ENCODE data around the gene KCNT2. TPM values are rescaled to one million over a fixed set of nuclear protein-coding genes. Genes with fewer than 3 reads are reported as not detected.

Gene KCNT2
- total RNA-seq, 1 donor from 2014 or later: 5.9 TPM

DNA sequence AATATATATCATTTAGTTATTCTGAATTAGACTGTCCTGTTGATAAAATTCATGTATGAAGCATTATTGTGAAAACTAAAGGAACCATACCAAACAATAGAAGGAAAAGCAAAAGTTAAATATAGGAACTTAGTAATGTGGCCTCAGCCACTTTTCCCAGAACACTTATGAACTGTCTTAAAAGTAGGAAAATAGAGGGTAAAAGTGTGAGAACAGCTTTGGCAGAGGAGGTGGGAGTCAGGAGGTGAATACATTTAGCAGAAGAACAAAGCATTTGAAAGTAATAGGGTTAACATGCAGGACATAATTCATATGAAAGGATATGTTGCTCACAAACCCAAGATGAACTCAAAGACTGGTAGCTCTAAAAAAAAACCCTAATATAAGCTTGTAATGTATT lies 121.9 kb downstream of the KCNT2 start:
- no peaks in the 10 kb centered on the region for H3K36me3 ChIP-seq (ENCODE audit: insufficient read depth, low read length)
- no peak for TF ChIP-seq EZH2 (IDR thresholded peaks at IDR 0.05; ENCODE audit: insufficient read depth, low read length)
- TF ChIP-seq, protein P1, sequence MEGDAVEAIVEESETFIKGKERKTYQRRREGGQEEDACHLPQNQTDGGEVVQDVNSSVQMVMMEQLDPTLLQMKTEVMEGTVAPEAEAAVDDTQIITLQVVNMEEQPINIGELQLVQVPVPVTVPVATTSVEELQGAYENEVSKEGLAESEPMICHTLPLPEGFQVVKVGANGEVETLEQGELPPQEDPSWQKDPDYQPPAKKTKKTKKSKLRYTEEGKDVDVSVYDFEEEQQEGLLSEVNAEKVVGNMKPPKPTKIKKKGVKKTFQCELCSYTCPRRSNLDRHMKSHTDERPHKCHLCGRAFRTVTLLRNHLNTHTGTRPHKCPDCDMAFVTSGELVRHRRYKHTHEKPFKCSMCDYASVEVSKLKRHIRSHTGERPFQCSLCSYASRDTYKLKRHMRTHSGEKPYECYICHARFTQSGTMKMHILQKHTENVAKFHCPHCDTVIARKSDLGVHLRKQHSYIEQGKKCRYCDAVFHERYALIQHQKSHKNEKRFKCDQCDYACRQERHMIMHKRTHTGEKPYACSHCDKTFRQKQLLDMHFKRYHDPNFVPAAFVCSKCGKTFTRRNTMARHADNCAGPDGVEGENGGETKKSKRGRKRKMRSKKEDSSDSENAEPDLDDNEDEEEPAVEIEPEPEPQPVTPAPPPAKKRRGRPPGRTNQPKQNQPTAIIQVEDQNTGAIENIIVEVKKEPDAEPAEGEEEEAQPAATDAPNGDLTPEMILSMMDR (IDR thresholded peaks at IDR 0.05; ENCODE audit: insufficient read depth, low read depth, low read length): no peak
- peaks cover 2% of the 10 kb centered on the region for H3K4me1 Mint-ChIP-seq (ENCODE audit: low read depth, unreplicated experiment)
- H3K4me1 ChIP-seq (ENCODE audit: insufficient read depth, low read length): no peaks in the 10 kb centered on the region
- FAIRE-seq: no peak
- H3K4me3 ChIP-seq (ENCODE audit: insufficient read depth, low read depth, low read length): no peak overlapping the region
- H3K27ac ChIP-seq (ENCODE audit: low read depth, low read length): no peak overlapping the region
- no peak overlapping the region for H3K27ac Mint-ChIP-seq (ENCODE audit: unreplicated experiment)
- H3K79me2 ChIP-seq (ENCODE audit: insufficient read depth, low read length): no peaks in the 10 kb centered on the region
- no peak overlapping the region for H3K9ac ChIP-seq (ENCODE audit: low read length)
- no peaks in the 10 kb centered on the region for H4K20me1 ChIP-seq (ENCODE audit: insufficient read depth, low read length)
- H3K36me3 Mint-ChIP-seq (ENCODE audit: low read depth, unreplicated experiment): no peaks in the 10 kb centered on the region
- no peak overlapping the region for H2AFZ ChIP-seq (ENCODE audit: low read depth, low read length)
- no peak overlapping the region for H3K4me2 ChIP-seq (ENCODE audit: low read length)
- no peaks in the 10 kb centered on the region for H3K27me3 ChIP-seq (ENCODE audit: insufficient read depth, low read length)
- no peaks in the 10 kb centered on the region for H3K27me3 Mint-ChIP-seq (ENCODE audit: low read depth, unreplicated experiment)
- no peak for DNase-seq (ENCODE audit: low read depth)
- H3K9me3 ChIP-seq (ENCODE audit: insufficient read depth, low read depth, low read length): no peaks in the 10 kb centered on the region
- H3K9me3 Mint-ChIP-seq (ENCODE audit: unreplicated experiment): no peaks in the 10 kb centered on the region
- no peak overlapping the region for H3K4me3 Mint-ChIP-seq (ENCODE audit: unreplicated experiment)

DNA sequence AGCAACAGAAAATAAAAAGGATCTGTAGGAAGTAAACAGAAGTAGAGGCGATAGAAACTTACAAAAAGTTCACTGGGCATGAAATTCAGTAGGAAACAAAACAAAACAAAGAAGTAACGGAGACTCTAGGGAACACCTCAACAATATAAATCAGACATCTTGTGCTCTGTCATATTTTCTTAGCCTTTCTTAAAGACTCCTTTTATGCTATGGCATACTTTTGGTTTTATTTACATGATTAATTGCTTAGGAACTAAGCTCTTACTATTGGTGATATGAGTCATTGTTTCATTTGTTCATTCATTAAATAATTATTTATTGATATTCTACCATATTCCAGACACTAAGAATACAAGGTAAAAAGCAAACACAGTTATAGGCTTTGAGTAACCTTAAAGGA lies 126.6 kb downstream of the KCNT2 start:
- H3K27ac ChIP-seq (ENCODE audit: low read depth, low read length): no peak overlapping the region
- Mint-ChIP-seq H3K4me3 (ENCODE audit: unreplicated experiment) (no peak overlapping the region), H3K9me3 (ENCODE audit: unreplicated experiment) (no peaks in the 10 kb centered on the region), H3K4me1 (ENCODE audit: low read depth, unreplicated experiment) (peaks cover 2% of the 10 kb centered on the region), H3K27ac (ENCODE audit: unreplicated experiment) (no peak overlapping the region), H3K27me3 (ENCODE audit: low read depth, unreplicated experiment) (no peaks in the 10 kb centered on the region), H3K36me3 (ENCODE audit: low read depth, unreplicated experiment) (no peaks in the 10 kb centered on the region)
- no peaks in the 10 kb centered on the region for H4K20me1 ChIP-seq (ENCODE audit: insufficient read depth, low read length)
- H3K4me3 ChIP-seq (ENCODE audit: insufficient read depth, low read depth, low read length): no peak overlapping the region
- no peaks in the 10 kb centered on the region for H3K9me3 ChIP-seq (ENCODE audit: insufficient read depth, low read depth, low read length)
- no peak overlapping the region for H2AFZ ChIP-seq (ENCODE audit: low read depth, low read length)
- FAIRE-seq: no peak
- no peak overlapping the region for H3K9ac ChIP-seq (ENCODE audit: low read length)
- H3K4me2 ChIP-seq (ENCODE audit: low read length): no peak overlapping the region
- peak; percentile 14 for DNase-seq (ENCODE audit: low read depth)
- TF ChIP-seq EZH2 (IDR thresholded peaks at IDR 0.05; ENCODE audit: insufficient read depth, low read length): no peak
- TF ChIP-seq, protein P1 (IDR thresholded peaks at IDR 0.05; ENCODE audit: insufficient read depth, low read depth, low read length): no peak
- H3K36me3 ChIP-seq (ENCODE audit: insufficient read depth, low read length): no peaks in the 10 kb centered on the region
- no peaks in the 10 kb centered on the region for H3K79me2 ChIP-seq (ENCODE audit: insufficient read depth, low read length)
- no peaks in the 10 kb centered on the region for H3K27me3 ChIP-seq (ENCODE audit: insufficient read depth, low read length)
- H3K4me1 ChIP-seq (ENCODE audit: insufficient read depth, low read length): no peaks in the 10 kb centered on the region

DNA sequence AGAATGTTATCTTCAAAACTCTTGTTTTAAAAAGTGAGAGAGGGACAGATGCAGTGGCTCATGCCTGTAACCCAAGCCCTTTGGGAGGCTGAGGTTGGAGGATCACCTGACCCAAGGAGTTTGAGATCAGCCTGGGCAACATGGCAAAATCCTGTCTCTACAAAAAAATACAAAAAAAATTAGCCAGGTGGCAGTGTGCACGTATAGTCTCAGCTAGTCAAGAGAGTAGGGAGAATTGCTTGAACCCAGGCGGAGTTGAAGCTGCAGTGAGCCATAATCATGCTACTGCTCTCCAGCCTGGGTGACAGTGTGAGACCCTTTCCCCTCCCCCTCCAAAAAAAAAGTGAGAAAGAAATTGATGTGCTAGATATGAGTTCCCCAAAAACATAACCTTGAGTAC lies 131.0 kb downstream of the KCNT2 start:
- Histone ChIP-seq H3K9ac (ENCODE audit: low read length) (no peak overlapping the region), H3K79me2 (ENCODE audit: insufficient read depth, low read length) (no peaks in the 10 kb centered on the region), H3K4me1 (ENCODE audit: insufficient read depth, low read length) (no peaks in the 10 kb centered on the region), H4K20me1 (ENCODE audit: insufficient read depth, low read length) (no peaks in the 10 kb centered on the region), H3K27me3 (ENCODE audit: insufficient read depth, low read length) (no peaks in the 10 kb centered on the region), H2AFZ (ENCODE audit: low read depth, low read length) (no peak overlapping the region), H3K9me3 (ENCODE audit: insufficient read depth, low read depth, low read length) (no peaks in the 10 kb centered on the region), H3K27ac (ENCODE audit: low read depth, low read length) (no peak overlapping the region), H3K36me3 (ENCODE audit: insufficient read depth, low read length) (no peaks in the 10 kb centered on the region), H3K4me2 (ENCODE audit: low read length) (no peak overlapping the region), H3K4me3 (ENCODE audit: insufficient read depth, low read depth, low read length) (no peak overlapping the region)
- no peaks in the 10 kb centered on the region for H3K27me3 Mint-ChIP-seq (ENCODE audit: low read depth, unreplicated experiment)
- FAIRE-seq: no peak
- no peaks in the 10 kb centered on the region for H3K36me3 Mint-ChIP-seq (ENCODE audit: low read depth, unreplicated experiment)
- H3K9me3 Mint-ChIP-seq (ENCODE audit: unreplicated experiment): no peaks in the 10 kb centered on the region
- no peak for DNase-seq (ENCODE audit: low read depth)
- no peak overlapping the region for H3K27ac Mint-ChIP-seq (ENCODE audit: unreplicated experiment)
- no peak overlapping the region for H3K4me3 Mint-ChIP-seq (ENCODE audit: unreplicated experiment)
- TF ChIP-seq, protein P1 (IDR thresholded peaks at IDR 0.05; ENCODE audit: insufficient read depth, low read depth, low read length): no peak
- TF ChIP-seq EZH2 (IDR thresholded peaks at IDR 0.05; ENCODE audit: insufficient read depth, low read length): no peak
- peaks cover 2% of the 10 kb centered on the region for H3K4me1 Mint-ChIP-seq (ENCODE audit: low read depth, unreplicated experiment)
